GM21423 (cell line): ENCODE data around the gene AMN1.
"Not testable (repeated sequence)": the region's sequence is repeated elsewhere in the genome, so short reads cannot be mapped to it uniquely, and the experiment has no call there.

Experiments used
- ATAC-seq: cut with Tn5 transposase; IDR thresholded peaks from one replicate; pipeline ENCODE4 v1.9.1; 2021; ENCODE audit warnings: mild to moderate bottlenecking, moderate library complexity; ENCODE audit not compliant: unreplicated experiment

AMN1 gene

DNA sequence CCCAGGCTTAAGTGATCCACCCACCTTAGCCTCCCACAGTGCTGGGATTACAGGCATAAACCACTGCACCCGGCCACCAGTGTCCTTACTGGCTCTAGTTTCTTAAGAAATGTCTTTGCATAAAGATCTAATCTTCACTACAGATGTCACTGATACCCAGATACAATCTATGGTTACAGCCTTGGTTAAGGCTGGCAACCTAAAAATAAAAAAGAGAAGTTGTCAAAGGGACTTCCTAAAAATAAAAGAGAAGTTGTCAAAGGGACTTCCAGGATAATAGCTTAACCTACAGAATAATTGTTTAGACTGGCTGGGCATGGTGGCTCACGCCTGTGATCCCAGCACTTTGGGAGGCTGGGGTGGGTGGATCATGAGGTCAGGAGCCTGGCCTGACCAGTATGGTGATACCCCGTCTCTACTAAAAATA, 41.7 kb downstream of the AMN1 start:
- peak; percentile 80 for ATAC-seq

- no peak for ATAC-seq
These were observed 43.0 kb downstream of the AMN1 start for GRCh38 chr12:31685801-31686200.

GRCh38 chr12:31682136-31682962, 46.5 kb downstream of the AMN1 start:
- peak; percentile 85 for ATAC-seq

DNA sequence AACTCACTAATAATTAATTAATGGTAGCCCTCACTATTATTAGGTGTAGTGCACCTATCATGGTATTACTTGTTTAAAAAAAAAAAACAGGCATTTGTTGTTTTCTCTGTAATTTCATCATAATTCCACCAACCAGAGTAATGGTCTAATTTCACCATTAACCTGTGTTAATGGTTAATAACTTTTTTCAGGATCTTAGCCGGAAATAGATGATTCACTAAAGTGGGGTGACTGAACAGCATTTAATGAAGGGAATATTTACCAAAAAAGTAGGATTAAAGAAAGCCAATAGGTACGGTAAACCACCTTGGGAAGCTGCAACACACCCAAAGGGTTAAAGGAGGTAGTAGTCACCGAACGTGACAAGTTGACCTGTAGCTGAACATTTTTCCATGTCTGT, 56.3 kb downstream of the AMN1 start:
- no peak for ATAC-seq

GRCh38 chr12:31669582-31669981, 59.2 kb downstream of the AMN1 start:
- ATAC-seq = not testable (repeated sequence)

GRCh38 chr12:31669020-31669419, 59.8 kb downstream of the AMN1 start:
- no peak for ATAC-seq

GRCh38 chr12:31664038-31664437, 64.8 kb downstream of the AMN1 start:
- ATAC-seq = no peak

DNA sequence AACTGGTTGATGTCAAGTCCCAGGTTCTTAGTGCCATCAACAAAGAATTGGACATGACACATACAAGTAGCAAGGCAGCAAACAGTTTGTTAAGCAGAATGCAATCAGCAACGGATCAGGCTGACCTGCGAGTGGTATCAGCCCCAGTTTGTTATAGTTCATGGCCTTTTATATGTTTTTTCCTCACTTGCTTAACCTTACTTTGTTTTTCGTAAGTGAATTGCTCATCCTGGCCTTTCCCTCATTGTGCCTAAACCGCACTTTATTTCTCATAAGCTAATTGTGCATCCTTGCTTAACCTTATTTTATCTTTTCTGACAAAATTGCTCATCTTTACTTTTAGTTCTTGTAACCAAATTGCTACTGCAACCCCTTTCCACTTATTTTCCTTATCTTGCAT, 65.2 kb downstream of the AMN1 start:
- ATAC-seq = no peak

- no peak for ATAC-seq
These were observed 66.5 kb downstream of the AMN1 start for GRCh38 chr12:31662176-31662849.

DNA sequence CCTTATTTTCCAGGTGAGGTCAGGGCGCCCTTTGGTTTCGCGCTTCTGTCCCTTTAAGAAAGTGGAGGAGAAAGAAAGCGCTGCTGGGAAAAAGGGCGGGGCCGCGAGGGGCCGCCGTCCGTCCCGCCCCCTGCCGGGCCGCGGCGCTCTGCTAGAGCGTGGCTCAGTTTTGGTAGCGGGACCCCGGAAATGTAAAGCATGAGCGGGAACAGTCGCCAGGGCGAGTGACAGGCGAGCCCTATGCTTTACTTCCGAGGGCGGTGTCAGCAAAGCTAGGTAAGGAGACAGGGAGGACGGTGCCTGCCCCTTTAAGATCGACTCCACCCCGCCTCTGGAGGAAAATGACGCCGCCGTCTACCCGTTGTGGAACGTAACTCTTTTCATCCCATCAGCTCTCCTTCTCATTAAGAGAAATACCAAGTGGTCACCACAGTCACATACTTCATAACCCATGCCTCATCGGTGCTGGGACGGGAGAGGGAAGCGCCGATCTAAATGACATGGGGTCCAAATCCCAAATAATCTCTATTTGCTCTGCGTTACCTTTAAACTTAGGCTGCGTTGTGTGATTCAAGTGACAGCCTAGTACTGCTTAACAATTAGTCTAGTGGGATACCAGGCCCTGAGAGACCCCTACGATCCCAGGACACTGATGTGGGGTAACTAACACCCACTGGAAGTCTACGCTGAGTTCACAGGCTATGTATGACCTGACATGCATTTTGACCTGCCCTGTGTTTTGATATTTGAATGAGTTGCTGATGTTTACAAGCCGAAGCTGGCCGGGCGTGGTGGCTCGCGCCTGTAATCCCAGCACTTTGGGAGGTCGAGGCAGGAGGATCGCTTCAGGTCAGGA, 69.5 kb downstream of the AMN1 start, which contains the start of gene ETFBKMT:
Gene ETFBKMT (plus strand): TSS at position 602 of the 856 bp plus-strand sequence. CDS start 2,266 bp downstream, outside the sequence.
- peak; percentile 99 for ATAC-seq

DNA sequence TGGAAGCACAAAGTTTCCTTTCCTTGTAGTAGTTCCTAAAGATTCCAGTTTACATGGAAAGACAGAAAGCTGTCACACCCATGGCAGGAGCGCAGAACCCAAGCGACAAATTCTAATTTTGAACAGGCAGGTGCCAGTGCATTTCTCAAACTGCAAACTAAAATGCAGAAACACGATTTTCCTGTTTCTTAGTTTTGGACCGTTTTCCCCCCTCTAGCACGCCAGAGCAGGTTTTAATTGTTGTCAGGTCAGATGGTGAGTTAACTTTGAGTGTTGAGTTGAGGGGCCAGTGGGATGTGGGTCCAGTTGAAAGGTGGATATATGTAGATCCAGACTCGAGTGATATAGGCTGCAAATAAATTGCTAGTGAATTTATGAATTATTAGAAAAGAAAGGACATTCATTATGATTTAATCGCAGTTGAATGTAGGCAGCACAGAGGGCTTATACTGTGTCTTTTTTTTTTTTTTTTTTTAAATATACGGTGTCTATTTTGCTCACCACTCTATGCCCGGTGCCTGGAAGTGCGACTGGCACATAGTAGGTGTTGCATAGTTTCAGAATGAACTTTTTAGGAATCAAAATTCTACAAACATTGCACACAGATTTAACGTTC, 70.2 kb downstream of the AMN1 start:
- peak; percentile 4 for ATAC-seq

- ATAC-seq = no peak
These were observed 73.0 kb downstream of the AMN1 start for GRCh38 chr12:31655792-31656191.

GRCh38 chr12:31655208-31655607, 73.6 kb downstream of the AMN1 start:
- no peak for ATAC-seq

DNA sequence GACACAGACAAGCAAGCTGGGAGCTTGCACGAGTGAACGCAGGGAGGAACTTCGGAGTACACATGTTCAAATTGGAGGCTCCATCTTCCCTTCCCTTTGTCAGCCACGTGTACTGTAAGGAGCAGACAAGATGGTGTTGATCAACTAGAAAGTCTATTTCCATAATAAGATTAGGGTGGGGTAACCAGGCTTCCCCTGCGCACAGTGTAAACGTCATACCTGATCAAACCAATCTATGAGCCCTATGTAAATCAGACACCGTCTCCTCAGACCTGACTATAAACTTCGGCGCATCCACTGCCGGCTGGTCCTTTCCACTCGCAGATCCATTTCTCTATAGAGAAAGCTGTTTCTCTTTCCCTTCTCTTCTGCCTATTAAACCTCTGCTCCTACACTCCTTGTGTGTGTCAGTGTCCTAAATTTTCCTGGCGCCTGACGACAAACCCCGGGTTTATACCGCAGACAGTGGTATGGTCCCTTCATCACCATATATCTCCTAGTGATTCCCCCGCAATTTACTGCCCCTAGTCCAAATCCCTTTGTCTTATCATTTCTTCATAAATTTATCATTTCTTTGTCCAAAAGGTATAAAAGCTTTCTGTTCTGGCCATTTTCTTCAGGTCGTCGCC, 76.8 kb downstream of the AMN1 start:
- no peak for ATAC-seq

DNA sequence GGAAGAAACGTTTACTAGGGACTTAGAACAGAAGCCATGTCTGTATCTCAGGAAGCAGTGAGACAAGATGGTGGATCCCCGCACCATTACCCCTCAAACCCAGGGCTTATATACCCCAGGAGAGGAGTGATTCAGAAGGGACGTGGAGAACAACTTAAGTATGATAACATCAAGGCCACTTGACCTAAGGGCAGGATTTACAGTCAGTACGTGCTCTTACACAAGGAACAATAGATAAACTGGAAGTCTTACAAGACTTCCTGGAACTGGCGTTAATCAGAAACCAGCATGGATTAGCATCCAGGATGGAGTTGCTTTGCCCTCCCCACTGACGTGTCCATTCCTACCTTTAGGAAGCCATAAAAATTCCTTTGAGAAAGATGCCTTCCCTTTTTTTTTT, 77.9 kb downstream of the AMN1 start:
- no peak for ATAC-seq

- no peak for ATAC-seq
These were observed 81.7 kb downstream of the AMN1 start for GRCh38 chr12:31647086-31647491.

- ATAC-seq = no peak
These were observed 82.9 kb downstream of the AMN1 start for GRCh38 chr12:31645924-31646323.

DNA sequence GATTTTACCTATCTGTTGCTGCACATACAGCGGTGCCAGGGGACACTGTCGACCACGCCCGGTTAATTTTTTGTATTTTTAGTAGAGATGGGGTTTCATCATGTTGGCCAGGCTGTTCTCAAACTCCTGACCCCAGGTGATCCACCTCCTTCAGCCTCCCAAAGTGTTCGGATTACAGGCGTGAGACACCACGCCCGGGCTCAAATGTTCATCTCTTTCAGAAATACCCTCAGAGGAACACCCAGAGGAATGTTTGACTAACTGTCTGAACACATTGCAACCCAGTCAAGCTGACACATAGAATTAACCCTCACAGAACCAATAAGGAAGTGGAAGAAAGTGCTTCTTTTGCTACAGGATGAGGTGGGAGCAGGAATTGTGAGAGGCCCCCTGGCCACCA, 84.3 kb downstream of the AMN1 start:
- no peak for ATAC-seq

GRCh38 chr12:31641509-31642090, 87.2 kb downstream of the AMN1 start:
- no peak for ATAC-seq

- no peak for ATAC-seq
These were observed 94.2 kb downstream of the AMN1 start for GRCh38 chr12:31634620-31635019.
